Adrenal gland (tissue), 5 donors: ENCODE results near the gene ADARB2.

Experiments
- POLR2A ChIP-seq, 2 donors: fragments of 450-650 bp; IDR thresholded peaks; one replicate each; pipeline ENCODE4 v1.6.1; 2017; ENCODE audit warnings: antibody characterized with exemption in 2 of 2, mild to moderate bottlenecking in 2 of 2, moderate library complexity in 1 of 2
- TF ChIP-seq, protein P1 (sequence below), 6 experiments: fragments of 450-650 bp in 4 of 6; fragments of 200-600 bp in 2 of 6; sonication (generic) in 1 of 6; IDR thresholded peaks; 1 replicate in 5 of 6; 2 replicates in 1 of 6; pipeline versions ENCODE4 v1.5.1 to v1.8.0; 2016 to 2021; ENCODE audit warnings: antibody characterized with exemption in 6 of 6, mild to moderate bottlenecking in 2 of 6, moderate library complexity in 1 of 6
- donor health status: DM: no; HTN: no; CAD: no.

DNA sequence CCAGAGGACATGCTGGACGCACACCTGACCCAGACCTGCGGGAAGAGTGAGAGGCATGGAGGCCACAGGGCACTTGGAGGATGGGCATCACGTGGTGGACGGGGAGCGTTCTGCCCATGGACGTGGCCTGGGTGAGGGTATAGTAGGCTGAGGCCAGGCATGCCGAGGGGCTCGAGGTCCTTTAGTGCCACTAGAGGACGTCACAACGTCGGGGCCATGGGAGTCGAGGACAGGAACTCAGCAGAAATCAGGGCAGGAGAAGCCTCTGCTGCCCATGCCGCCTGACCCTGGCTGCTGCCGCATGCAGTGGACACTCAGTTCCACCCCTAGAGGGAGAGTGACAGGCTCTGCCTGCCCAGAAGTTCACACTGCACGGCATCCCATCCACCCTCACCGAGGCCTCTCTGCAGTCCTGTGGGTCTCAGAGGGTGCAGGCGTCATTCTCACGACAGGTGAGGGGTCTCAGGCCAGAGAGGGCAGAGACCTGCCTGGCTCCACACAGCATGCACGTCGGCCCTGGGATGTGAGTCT, 198.7 kb downstream of the ADARB2 start:
- TF ChIP-seq, protein P1, sequence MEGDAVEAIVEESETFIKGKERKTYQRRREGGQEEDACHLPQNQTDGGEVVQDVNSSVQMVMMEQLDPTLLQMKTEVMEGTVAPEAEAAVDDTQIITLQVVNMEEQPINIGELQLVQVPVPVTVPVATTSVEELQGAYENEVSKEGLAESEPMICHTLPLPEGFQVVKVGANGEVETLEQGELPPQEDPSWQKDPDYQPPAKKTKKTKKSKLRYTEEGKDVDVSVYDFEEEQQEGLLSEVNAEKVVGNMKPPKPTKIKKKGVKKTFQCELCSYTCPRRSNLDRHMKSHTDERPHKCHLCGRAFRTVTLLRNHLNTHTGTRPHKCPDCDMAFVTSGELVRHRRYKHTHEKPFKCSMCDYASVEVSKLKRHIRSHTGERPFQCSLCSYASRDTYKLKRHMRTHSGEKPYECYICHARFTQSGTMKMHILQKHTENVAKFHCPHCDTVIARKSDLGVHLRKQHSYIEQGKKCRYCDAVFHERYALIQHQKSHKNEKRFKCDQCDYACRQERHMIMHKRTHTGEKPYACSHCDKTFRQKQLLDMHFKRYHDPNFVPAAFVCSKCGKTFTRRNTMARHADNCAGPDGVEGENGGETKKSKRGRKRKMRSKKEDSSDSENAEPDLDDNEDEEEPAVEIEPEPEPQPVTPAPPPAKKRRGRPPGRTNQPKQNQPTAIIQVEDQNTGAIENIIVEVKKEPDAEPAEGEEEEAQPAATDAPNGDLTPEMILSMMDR (IDR thresholded peaks at IDR 0.05), result no peak
- no peak for TF ChIP-seq POLR2A (IDR thresholded peaks at IDR 0.05)
